Measurements from ENCODE around the gene RNF145.

Gene RNF145

GRCh38 chr5:159184858-159185381, 24.4 kb downstream of the RNF145 start:
- no peaks in the 10 kb centered on the region for H3K27me3 ChIP-seq (ENCODE audit: control insufficient read depth, insufficient read depth, low read length)
- H3K27ac ChIP-seq, result no peak overlapping the region
- no peak overlapping the region for H3K9ac ChIP-seq
- no peak overlapping the region for H3K4me2 ChIP-seq (ENCODE audit: low read length)
- H3K36me3 ChIP-seq (ENCODE audit: control insufficient read depth, insufficient read depth, low read length), result no peaks in the 10 kb centered on the region
- no peak for TF ChIP-seq CTCF (IDR thresholded peaks at IDR 0.05)
- no peaks in the 10 kb centered on the region for H3K4me1 ChIP-seq
- no peak overlapping the region for H2AFZ ChIP-seq
- no peaks in the 10 kb centered on the region for H3K9me3 ChIP-seq (ENCODE audit: control insufficient read depth, low read length)
- no peak overlapping the region for H3K4me3 ChIP-seq (ENCODE audit: low read depth, low read length)
- peaks cover 9% of the 10 kb centered on the region for H3K79me2 ChIP-seq

- H3K9me3 ChIP-seq (ENCODE audit: control insufficient read depth, low read length), result no peaks in the 10 kb centered on the region
- no peak overlapping the region for H2AFZ ChIP-seq
- H3K79me2 ChIP-seq, result peaks cover 6% of the 10 kb centered on the region
- H3K9ac ChIP-seq, result no peak overlapping the region
- H3K4me1 ChIP-seq, result no peaks in the 10 kb centered on the region
- H3K27me3 ChIP-seq (ENCODE audit: control insufficient read depth, insufficient read depth, low read length), result no peaks in the 10 kb centered on the region
- H3K4me3 ChIP-seq (ENCODE audit: low read depth, low read length), result no peak overlapping the region
- no peak overlapping the region for H3K27ac ChIP-seq
- H3K4me2 ChIP-seq (ENCODE audit: low read length), result no peak overlapping the region
- no peaks in the 10 kb centered on the region for H3K36me3 ChIP-seq (ENCODE audit: control insufficient read depth, insufficient read depth, low read length)
- no peak for TF ChIP-seq CTCF (IDR thresholded peaks at IDR 0.05)
Measured at GRCh38 chr5:159184236-159184635, 25.1 kb downstream of the RNF145 start.

DNA sequence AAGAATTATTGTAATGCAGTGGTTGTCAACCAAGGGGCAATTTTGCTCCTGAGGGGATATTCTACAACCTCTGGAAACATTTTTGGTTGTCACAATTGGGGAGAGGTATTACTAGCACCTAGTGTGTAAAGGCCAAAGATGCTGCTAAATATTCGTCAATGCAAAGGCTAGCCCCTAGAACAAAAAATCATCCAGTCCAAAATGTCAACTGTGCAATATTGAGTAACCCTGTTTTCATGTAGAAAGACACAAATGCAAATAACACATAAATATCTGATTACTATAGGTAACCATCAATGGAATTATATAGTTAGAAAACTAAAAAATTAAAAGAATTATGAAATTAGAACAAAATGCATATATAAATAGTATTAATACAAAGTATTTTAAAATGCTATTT, 26.1 kb downstream of the RNF145 start:
- Histone ChIP-seq H2AFZ (no peak overlapping the region), H3K9me3 (ENCODE audit: control insufficient read depth, low read length) (no peaks in the 10 kb centered on the region), H3K36me3 (ENCODE audit: control insufficient read depth, insufficient read depth, low read length) (no peaks in the 10 kb centered on the region), H3K4me3 (ENCODE audit: low read depth, low read length) (no peak overlapping the region), H3K9ac (no peak overlapping the region), H3K4me2 (ENCODE audit: low read length) (no peak overlapping the region), H3K27me3 (ENCODE audit: control insufficient read depth, insufficient read depth, low read length) (no peaks in the 10 kb centered on the region), H3K27ac (no peak overlapping the region), H3K4me1 (no peaks in the 10 kb centered on the region), H3K79me2 (peaks cover 6% of the 10 kb centered on the region)
- TF ChIP-seq CTCF (IDR thresholded peaks at IDR 0.05), result no peak

DNA sequence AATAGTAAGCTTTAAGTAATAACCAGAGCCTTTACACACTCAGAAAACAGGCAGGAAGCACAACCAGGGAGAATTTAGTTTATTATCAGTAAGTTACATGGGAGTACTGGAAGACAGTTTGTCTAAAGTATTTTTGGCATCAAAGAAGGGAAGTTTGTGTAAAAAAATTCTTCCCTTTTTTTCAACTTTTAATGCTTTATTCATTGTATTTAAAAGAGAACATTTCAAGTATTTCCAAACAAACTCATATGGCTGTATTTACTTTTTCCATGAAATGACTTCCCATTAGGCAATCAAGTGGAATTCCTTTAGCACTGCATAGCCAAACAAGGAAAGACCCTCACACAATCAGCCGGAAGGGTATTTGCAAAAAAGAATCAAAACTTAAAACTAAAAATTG, 26.7 kb downstream of the RNF145 start:
- Histone ChIP-seq H3K36me3 (ENCODE audit: control insufficient read depth, insufficient read depth, low read length) (no peaks in the 10 kb centered on the region), H3K27ac (no peak overlapping the region)

More for the DNA sequence above, 26.7 kb downstream of the RNF145 start:
- Histone ChIP-seq H3K9me3 (ENCODE audit: control insufficient read depth, low read length) (no peaks in the 10 kb centered on the region), H3K9ac (no peak overlapping the region), H3K4me1 (no peaks in the 10 kb centered on the region), H3K79me2 (peaks cover 3% of the 10 kb centered on the region), H2AFZ (no peak overlapping the region), H3K4me3 (ENCODE audit: low read depth, low read length) (no peak overlapping the region), H3K4me2 (ENCODE audit: low read length) (no peak overlapping the region), H3K27me3 (ENCODE audit: control insufficient read depth, insufficient read depth, low read length) (no peaks in the 10 kb centered on the region)
- no peak for TF ChIP-seq CTCF (IDR thresholded peaks at IDR 0.05)
